Astrocyte of the spinal cord (primary cell): ENCODE data around the gene PLEKHJ1.

Source experiments
- DNase-seq: peaks from one replicate; pipeline ENCODE4 v3.0.0; 2011; ENCODE audit warnings: low read depth, low spot score
- H3K4me3 ChIP-seq: 2 replicates; pipeline ENCODE4 v1.5.1; 2011; ENCODE audit warnings: low read depth, mild to moderate bottlenecking, low read length, moderate library complexity
- CTCF ChIP-seq: IDR thresholded peaks from 2 replicates; pipeline ENCODE4 v1.5.1; 2012; ENCODE audit warnings: low read depth, mild to moderate bottlenecking, low read length, inconsistent platforms
- in situ Hi-C: cut with HindIII; loops from 2 replicates; pipeline ENCODE4 v1.10.0; 2017; ENCODE audit warnings: low sequenced_read_pairs

PLEKHJ1 gene

GRCh38 chr19:2229103-2230032, 6.8 kb downstream of the PLEKHJ1 start:
- no peak for TF ChIP-seq CTCF
- DNase-seq: no peak
- in situ Hi-C loops: no loop called here
- H3K4me3 ChIP-seq: no peak overlapping the region

- no peak for TF ChIP-seq CTCF
- in situ Hi-C loops: no loop called here
Measured at GRCh38 chr19:2228157-2229030, 7.7 kb downstream of the PLEKHJ1 start.

DNA sequence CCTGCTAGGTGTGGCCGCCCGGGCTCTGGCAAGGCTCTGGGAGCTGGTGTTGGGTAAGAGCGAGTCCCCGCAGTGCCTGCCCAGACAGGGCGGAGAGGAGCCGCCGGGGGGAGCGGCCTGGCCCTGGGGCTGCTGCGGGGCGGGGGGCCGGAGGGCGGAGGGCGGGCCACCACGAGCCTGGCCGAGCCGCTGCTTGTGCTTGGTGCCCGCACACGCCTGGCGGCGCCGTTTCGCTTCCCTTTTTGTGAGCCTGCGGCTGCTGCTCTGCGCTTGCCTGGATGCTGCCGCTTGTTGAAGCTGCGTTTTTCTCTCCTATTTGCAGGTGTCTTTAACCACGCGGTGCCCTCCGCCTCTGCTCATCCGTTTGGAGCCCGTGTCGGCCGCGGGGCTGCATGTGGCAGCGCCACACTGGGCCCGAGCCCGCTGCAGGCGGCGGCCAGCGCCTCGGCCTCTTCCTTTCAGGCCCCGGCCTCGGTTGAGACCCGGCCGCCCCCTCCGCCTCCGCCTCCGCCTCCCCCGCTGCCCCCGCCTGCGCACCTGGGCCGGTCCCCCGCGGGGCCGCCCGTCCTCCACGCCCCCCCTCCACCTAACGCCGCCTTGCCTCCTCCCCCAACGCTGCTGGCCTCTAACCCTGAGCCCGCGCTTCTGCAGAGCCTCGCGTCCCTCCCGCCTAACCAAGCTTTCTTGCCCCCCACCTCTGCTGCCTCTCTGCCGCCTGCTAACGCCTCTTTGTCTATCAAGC, 8.5 kb downstream of the PLEKHJ1 start:
- in situ Hi-C loops: no loop called here
- no peak for DNase-seq
- no peak overlapping the region for H3K4me3 ChIP-seq
- no peak for TF ChIP-seq CTCF

More at GRCh38 chr19:2228157-2229030, 7.7 kb downstream of the PLEKHJ1 start:
- no peak overlapping the region for H3K4me3 ChIP-seq
- DNase-seq: no peak

GRCh38 chr19:2226840-2227360, 9.2 kb downstream of the PLEKHJ1 start:
- TF ChIP-seq CTCF: no peak
- no peak for DNase-seq
- in situ Hi-C loops: no loop called here
- no peak overlapping the region for H3K4me3 ChIP-seq

GRCh38 chr19:2226051-2226839, 9.9 kb downstream of the PLEKHJ1 start:
- no peak overlapping the region for H3K4me3 ChIP-seq
- no peak for DNase-seq
- in situ Hi-C loops: no loop called here
- no peak for TF ChIP-seq CTCF
